ENCODE data around the gene SOWAHC. TPM values are rescaled to one million over a fixed set of nuclear protein-coding genes. Genes with fewer than 3 reads are reported as not detected.

Gene SOWAHC
- total RNA-seq, 1 donor from 2014 or later: 15.5 TPM

- no peak overlapping the region for H3K4me3 Mint-ChIP-seq
- peaks cover 30% of the 10 kb centered on the region for H3K4me1 Mint-ChIP-seq (ENCODE audit: unreplicated experiment)
- H3K36me3 Mint-ChIP-seq: no peaks in the 10 kb centered on the region
- H3K27me3 Mint-ChIP-seq: no peaks in the 10 kb centered on the region
- peaks cover 4% of the 10 kb centered on the region for H3K9me3 Mint-ChIP-seq
- no peak for DNase-seq (ENCODE audit: extremely low spot score, unreplicated experiment)
- TF ChIP-seq CTCF (conservative IDR thresholded peaks at IDR 0.05): no peak
- H3K27ac Mint-ChIP-seq: no peak overlapping the region
Observed at GRCh38 chr2:109649736-109650695, 35.9 kb downstream of the SOWAHC start.

- Mint-ChIP-seq H3K27ac (no peak overlapping the region), H3K4me1 (ENCODE audit: unreplicated experiment) (peaks cover 18% of the 10 kb centered on the region), H3K36me3 (no peaks in the 10 kb centered on the region), H3K9me3 (peaks cover 4% of the 10 kb centered on the region), H3K27me3 (no peaks in the 10 kb centered on the region), H3K4me3 (no peak overlapping the region)
- DNase-seq (ENCODE audit: extremely low spot score, unreplicated experiment): no peak
- no peak for TF ChIP-seq CTCF (conservative IDR thresholded peaks at IDR 0.05)
Observed at GRCh38 chr2:109654326-109655050, 40.3 kb downstream of the SOWAHC start.

- H3K36me3 Mint-ChIP-seq: no peaks in the 10 kb centered on the region
- H3K27me3 Mint-ChIP-seq: no peaks in the 10 kb centered on the region
- no peak for TF ChIP-seq CTCF (conservative IDR thresholded peaks at IDR 0.05)
- H3K9me3 Mint-ChIP-seq: peaks cover 4% of the 10 kb centered on the region
- peaks cover 21% of the 10 kb centered on the region for H3K4me1 Mint-ChIP-seq (ENCODE audit: unreplicated experiment)
- no peak for DNase-seq (ENCODE audit: extremely low spot score, unreplicated experiment)
- H3K4me3 Mint-ChIP-seq: no peak overlapping the region
- H3K27ac Mint-ChIP-seq: no peak overlapping the region
Observed at GRCh38 chr2:109655287-109655686, 41.1 kb downstream of the SOWAHC start.

- Mint-ChIP-seq H3K27me3 (no peaks in the 10 kb centered on the region), H3K9me3 (no peaks in the 10 kb centered on the region), H3K27ac (no peak overlapping the region), H3K36me3 (no peaks in the 10 kb centered on the region), H3K4me1 (ENCODE audit: unreplicated experiment) (peaks cover 14% of the 10 kb centered on the region), H3K4me3 (no peak overlapping the region)
- no peak for TF ChIP-seq CTCF (conservative IDR thresholded peaks at IDR 0.05)
- no peak for DNase-seq (ENCODE audit: extremely low spot score, unreplicated experiment)
Observed at GRCh38 chr2:109659396-109660045, 45.4 kb downstream of the SOWAHC start.

- Mint-ChIP-seq H3K36me3 (no peaks in the 10 kb centered on the region), H3K27me3 (no peaks in the 10 kb centered on the region), H3K4me3 (no peak overlapping the region), H3K27ac (no peak overlapping the region), H3K9me3 (no peaks in the 10 kb centered on the region), H3K4me1 (ENCODE audit: unreplicated experiment) (peaks cover 12% of the 10 kb centered on the region)
- DNase-seq (ENCODE audit: extremely low spot score, unreplicated experiment): no peak
- no peak for TF ChIP-seq CTCF (conservative IDR thresholded peaks at IDR 0.05)
Observed at GRCh38 chr2:109660046-109660860, 46.1 kb downstream of the SOWAHC start.

Measured in type B pancreatic cell (in vitro differentiated cells).